ENCODE results near the gene LRRC74A. TPM values are rescaled to one million over a fixed set of nuclear protein-coding genes. Genes with fewer than 3 reads are reported as not detected.

Gene LRRC74A
- total and polyA plus RNA-seq, 9 of the 15 experiments (the other 6 are each of a cell fraction or from before 2014, with no cell fraction given) = not detected

GRCh38 chr14:76781648-76782051 lies 44.6 kb upstream of the LRRC74A start:
- WGBS (ENCODE audit: insufficient coverage, low coverage, missing lambda C conversion rate) = no CpG with 5 or more reads among the region's 2 CpGs
- Histone ChIP-seq H3K4me3 (no peak overlapping the region), H2AFZ (ENCODE audit: low read depth, low read length) (no peak overlapping the region), H3K9me3 (replicated peaks; ENCODE audit: control insufficient read depth, insufficient read depth, low read depth, low read length) (no peaks in the 10 kb centered on the region), H3K4me1 (replicated peaks in 1 of 2; ENCODE audit: control insufficient read depth in 2 of 2, insufficient read depth in 2 of 2, low read length in 2 of 2) (peaks cover 11 to 14% of the 10 kb centered on the region in 2 experiments), H3K9me1 (ENCODE audit: control insufficient read depth, insufficient read depth, low read length) (no peaks in the 10 kb centered on the region), H4K20me1 (replicated peaks; ENCODE audit: control insufficient read depth, insufficient read depth, low read length) (no peaks in the 10 kb centered on the region), H3K36me3 (ENCODE audit: control insufficient read depth, insufficient read depth, low read length) (peaks cover 12% of the 10 kb centered on the region; the same call in 2 of the 3 replicates), H3K27ac (ENCODE audit: extremely low read depth, low read depth, low read length) (no peak overlapping the region), H3K9ac (ENCODE audit: insufficient read depth in 1 of 2, low read depth in 2 of 2, low read length in 2 of 2) (no peak overlapping the region; a peak in 1 of 4 replicates), H3K4me2 (ENCODE audit: insufficient read depth, low read length) (no peak overlapping the region), H3K27me3 (ENCODE audit: control insufficient read depth in 2 of 2, insufficient read depth in 2 of 2, low read length in 2 of 2) (no peaks in the 10 kb centered on the region), H3K79me2 (ENCODE audit: control insufficient read depth, insufficient read depth, low read length) (no peaks in the 10 kb centered on the region)
- ChIA-PET CTCF (ENCODE audit: low intra/inter-chr PET ratio) (no interaction called here), POLR2A (interaction anchor here (0.6 to 1.0 kb wide), 4 partner anchors 10 to 1092 kb away, joined by 3 to 5 read pairs (median 4); no protein-coding TSS in a partner anchor)
- FAIRE-seq (peak; percentile 58), DNase-seq (ENCODE audit: extremely low read depth in 1 of 4, low spot score in 3 of 4) (peak in 2 of 4 experiments; percentile 50), ATAC-seq (peak; percentile 15; the same call in 2 of the 3 replicates)
- BruUV-seq (replicated peaks) = no TSS peak
- intact Hi-C loops (cut with micrococcal nuclease) (no loop called here), in situ Hi-C loops (cut with MboI) (loop anchor here (5.0 kb wide), 1 partner anchor 69 kb away; no protein-coding TSS in a partner anchor)
- TF ChIP-seq FOSL1 (tag; conservative IDR thresholded peaks at IDR 0.05) = peak; percentile 37; the same call in 1 of the 2 replicates
- 0 out of 2 replicates have a peak, but pooled peaks have one; percentile 36 for TF ChIP-seq ETV5 (CRISPR knock-in tag; IDR thresholded peaks at IDR 0.05; ENCODE audit: low read depth)
- peak; percentile 61 to 80; a peak in 3 of 4 replicates for TF ChIP-seq FOXA3 (CRISPR knock-in tag; conservative IDR thresholded peaks at IDR 0.05 in 1 of 2, IDR thresholded peaks at IDR 0.05 in 1 of 2)
- 0 out of 2 replicates have a peak, but pooled peaks have one; percentile 49 for TF ChIP-seq GATA2 (CRISPR knock-in tag; IDR thresholded peaks at IDR 0.05)
- TF ChIP-seq RBM34 (IDR thresholded peaks at IDR 0.05; ENCODE audit: borderline replicate concordance, insufficient read depth, low read length) = no peak

All from K562 (cell line).